OCI-LY1 (cell line): ENCODE measurements around the gene AFAP1.

Experiments used
- H2AFZ ChIP-seq: fragments of 200-600 bp; sonication (generic), shearing (Covaris generic); 2 replicates; pipeline ENCODE4 v1.6.0; 2014; ENCODE audit warnings: antibody characterized with exemption, mild to moderate bottlenecking, low read length
- H3F3A ChIP-seq: fragments of 200-600 bp; sonication (generic), shearing (Covaris generic); 2 replicates; pipeline ENCODE4 v1.6.0; 2014; ENCODE audit warnings: mild to moderate bottlenecking, antibody characterized with exemption, low read length, moderate library complexity; ENCODE audit not compliant: insufficient read depth
- H3K27ac ChIP-seq: fragments of 200-600 bp; sonication (generic); 2 replicates; pipeline ENCODE4 v1.5.1; 2014; ENCODE audit warnings: low read length, mixed run types, mild to moderate bottlenecking, low read depth; ENCODE audit not compliant: poor library complexity, severe bottlenecking
- H3K27me3 ChIP-seq: fragments of 200-600 bp; sonication (generic); 2 replicates; pipeline ENCODE4 v1.6.0; 2014; ENCODE audit warnings: antibody characterized with exemption, mild to moderate bottlenecking, low read length, moderate library complexity; ENCODE audit not compliant: insufficient read depth
- H3K36me3 ChIP-seq: fragments of 200-600 bp; sonication (generic); 2 replicates; pipeline ENCODE4 v1.6.1; 2014; ENCODE audit warnings: mild to moderate bottlenecking, antibody characterized with exemption, low read length, moderate library complexity, mixed read lengths; ENCODE audit not compliant: insufficient read depth
- H3K4me1 ChIP-seq: fragments of 200-600 bp; sonication (generic); 2 replicates; pipeline ENCODE4 v1.5.1; 2014; ENCODE audit warnings: mild to moderate bottlenecking, low read length, moderate library complexity; ENCODE audit not compliant: insufficient read depth, severe bottlenecking
- H3K4me2 ChIP-seq: fragments of 200-600 bp; sonication (generic), shearing (Covaris generic); 2 replicates; pipeline ENCODE4 v1.6.1; 2014; ENCODE audit warnings: low read length
- H3K4me3 ChIP-seq: fragments of 200-600 bp; sonication (generic); 2 replicates; pipeline ENCODE4 v1.5.1; 2014; ENCODE audit warnings: low read length, low read depth, mild to moderate bottlenecking, mixed read lengths; ENCODE audit not compliant: poor library complexity, severe bottlenecking
- H3K79me2 ChIP-seq: fragments of 200-600 bp; shearing (Covaris generic); 2 replicates; pipeline ENCODE4 v1.6.1; 2016; ENCODE audit warnings: mixed run types, low read length, mixed read lengths; ENCODE audit not compliant: insufficient read depth
- H3K9ac ChIP-seq: fragments of 200-600 bp; sonication (generic), shearing (Covaris generic); 2 replicates; pipeline ENCODE4 v1.6.1; 2014; ENCODE audit warnings: mild to moderate bottlenecking, low read length, mixed read lengths
- H3K9me2 ChIP-seq: fragments of 200-600 bp; sonication (generic), shearing (Covaris generic); 2 replicates; pipeline ENCODE4 v1.6.1; 2014; ENCODE audit warnings: low read depth, mild to moderate bottlenecking, low read length, mixed read lengths
- H3K9me3 ChIP-seq: fragments of 200-600 bp; shearing (Covaris generic); 2 replicates; pipeline ENCODE4 v1.6.1; 2014; ENCODE audit warnings: low read length, mixed read lengths
- H4K20me1 ChIP-seq: fragments of 200-600 bp; sonication (generic), shearing (Covaris generic); 2 replicates; pipeline ENCODE4 v1.6.0; 2016; ENCODE audit warnings: mild to moderate bottlenecking, low read length; ENCODE audit not compliant: insufficient read depth
- CTCF ChIP-seq: fragments of 200-600 bp; sonication (generic), shearing (Covaris generic); IDR thresholded peaks from 2 replicates; pipeline ENCODE4 v1.5.1; 2017; ENCODE audit warnings: mild to moderate bottlenecking, antibody characterized with exemption, low read length, moderate library complexity, mixed read lengths
- EZH2 ChIP-seq: fragments of 200-600 bp; sonication (generic), shearing (Covaris generic); IDR thresholded peaks from 2 replicates; pipeline ENCODE4 v1.8.0; 2017; ENCODE audit warnings: borderline replicate concordance, mixed run types, mild to moderate bottlenecking, antibody characterized with exemption, low read length, moderate library complexity, mixed read lengths

Gene AFAP1

DNA sequence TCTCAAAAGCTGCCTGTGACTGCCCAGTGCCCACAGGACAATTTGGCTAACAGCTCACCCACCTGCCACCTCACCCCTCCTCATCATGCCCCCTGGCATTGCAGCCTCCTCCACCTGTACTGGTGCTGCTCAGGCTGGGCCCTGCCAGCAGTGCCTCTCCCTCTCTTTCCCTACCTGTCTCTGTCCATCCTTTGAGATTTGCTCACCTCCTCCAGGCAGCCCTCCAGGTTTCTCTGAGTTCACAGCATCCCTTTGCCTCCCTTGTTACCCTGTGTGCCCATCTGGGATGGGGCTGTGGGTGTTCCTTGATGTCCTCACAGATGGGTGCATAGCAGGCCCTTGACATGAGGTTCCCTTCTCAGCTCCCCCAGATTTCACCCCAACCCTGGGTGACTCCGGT lies 224.9 kb downstream of the AFAP1 start:
- Histone ChIP-seq H3K4me3 (no peak overlapping the region), H2AFZ (no peak overlapping the region), H3K36me3 (no peaks in the 10 kb centered on the region), H3K9ac (no peak overlapping the region), H4K20me1 (no peaks in the 10 kb centered on the region), H3K4me1 (no peaks in the 10 kb centered on the region), H3F3A (no peaks in the 10 kb centered on the region), H3K27ac (no peak overlapping the region), H3K79me2 (no peaks in the 10 kb centered on the region), H3K9me2 (no peaks in the 10 kb centered on the region), H3K9me3 (no peaks in the 10 kb centered on the region), H3K27me3 (no peaks in the 10 kb centered on the region), H3K4me2 (no peak overlapping the region)
- TF ChIP-seq CTCF, result no peak
- no peak for TF ChIP-seq EZH2

DNA sequence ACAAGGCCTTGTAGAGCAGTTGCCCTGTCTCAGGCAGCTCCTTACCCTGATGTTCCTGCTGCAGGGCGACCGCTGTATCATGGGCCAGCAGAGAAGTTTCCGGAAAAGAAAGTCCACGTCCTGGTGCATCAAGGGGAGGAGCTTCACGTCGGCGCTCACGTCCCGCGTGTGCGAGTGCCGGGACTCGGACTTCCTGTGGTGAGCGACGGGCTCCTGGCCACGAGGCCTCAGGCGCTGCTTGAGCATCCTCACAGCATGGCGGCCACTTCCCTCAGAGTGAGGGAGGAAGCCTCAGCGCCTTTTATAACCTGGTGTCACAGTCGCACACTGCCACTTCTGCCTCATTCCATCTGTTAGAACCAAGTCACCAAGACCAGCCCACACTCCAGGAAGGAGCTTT lies 225.5 kb downstream of the AFAP1 start:
- Histone ChIP-seq H3K9ac (no peak overlapping the region), H3K27me3 (no peaks in the 10 kb centered on the region), H3F3A (no peaks in the 10 kb centered on the region), H3K79me2 (no peaks in the 10 kb centered on the region), H3K9me3 (no peaks in the 10 kb centered on the region), H3K27ac (no peak overlapping the region), H3K4me2 (no peak overlapping the region), H3K9me2 (no peaks in the 10 kb centered on the region), H3K4me3 (no peak overlapping the region), H4K20me1 (no peaks in the 10 kb centered on the region), H2AFZ (no peak overlapping the region), H3K4me1 (no peaks in the 10 kb centered on the region), H3K36me3 (no peaks in the 10 kb centered on the region)
- no peak for TF ChIP-seq CTCF
- TF ChIP-seq EZH2, result no peak

DNA sequence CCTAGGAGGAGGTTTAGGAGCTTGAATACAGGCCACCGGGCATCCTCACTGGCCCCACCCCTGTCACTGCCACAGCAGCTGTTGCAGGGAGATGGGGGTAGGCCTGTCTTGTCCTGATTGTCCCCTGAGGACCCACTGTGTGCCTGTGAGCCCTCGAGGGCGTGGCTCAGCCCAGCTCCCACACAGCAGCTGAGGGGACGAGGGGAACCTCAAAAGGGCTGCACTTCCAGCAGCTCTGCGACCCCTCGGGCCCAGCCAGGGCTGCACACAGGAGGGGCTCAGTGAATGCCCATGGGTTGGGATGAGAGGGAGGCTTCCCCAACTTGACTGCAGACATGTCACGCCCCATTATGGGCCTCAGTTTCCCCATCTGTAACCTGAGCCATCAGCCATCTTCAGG lies 225.9 kb downstream of the AFAP1 start:
- H3K9ac ChIP-seq, result no peak overlapping the region
- H3K9me2 ChIP-seq, result no peaks in the 10 kb centered on the region
- no peaks in the 10 kb centered on the region for H3K36me3 ChIP-seq
- H3F3A ChIP-seq, result no peaks in the 10 kb centered on the region
- no peaks in the 10 kb centered on the region for H3K27me3 ChIP-seq
- H3K4me2 ChIP-seq, result no peak overlapping the region
- H3K4me3 ChIP-seq, result no peak overlapping the region
- H4K20me1 ChIP-seq, result no peaks in the 10 kb centered on the region
- H3K79me2 ChIP-seq, result no peaks in the 10 kb centered on the region
- H3K27ac ChIP-seq, result no peak overlapping the region
- no peak for TF ChIP-seq EZH2
- no peak for TF ChIP-seq CTCF
- no peaks in the 10 kb centered on the region for H3K4me1 ChIP-seq
- H2AFZ ChIP-seq, result no peak overlapping the region
- no peaks in the 10 kb centered on the region for H3K9me3 ChIP-seq
